ENCODE data around the gene GDPGP1.

DNA sequence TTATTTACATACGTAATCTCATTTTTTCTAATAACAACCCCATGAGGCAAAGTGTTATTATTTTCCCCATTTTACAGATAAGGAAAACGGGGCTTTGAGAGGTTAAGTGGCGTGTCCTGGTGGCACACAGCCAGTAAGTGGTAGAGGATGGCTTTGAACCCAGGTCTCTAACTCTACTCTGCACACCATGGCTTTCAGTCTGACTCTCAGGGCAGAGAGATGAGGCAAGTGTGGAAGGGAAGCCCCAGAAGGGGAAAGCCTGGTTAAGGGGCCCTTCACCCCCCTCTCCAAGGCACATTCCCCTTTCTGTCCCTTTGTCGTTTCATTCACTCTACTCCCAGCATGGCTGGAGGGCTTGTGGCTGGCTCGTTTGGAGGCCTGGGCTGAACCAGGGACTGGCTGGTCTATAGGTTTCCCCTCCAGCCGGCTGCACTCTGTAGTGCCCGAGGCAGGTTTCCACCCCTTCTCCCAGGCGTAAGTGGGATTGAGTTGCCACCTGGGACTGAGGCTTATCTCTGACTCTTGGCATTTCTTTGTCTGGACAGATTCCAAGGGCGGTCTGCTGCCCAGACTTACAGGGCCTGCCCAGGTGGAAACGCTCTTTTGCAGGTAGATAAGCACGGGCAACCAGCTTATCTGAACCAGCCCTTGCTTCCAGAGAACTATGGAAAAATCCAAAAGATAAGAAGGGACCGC, 20.7 kb upstream of the GDPGP1 start:
- TF ChIP-seq, protein P1, sequence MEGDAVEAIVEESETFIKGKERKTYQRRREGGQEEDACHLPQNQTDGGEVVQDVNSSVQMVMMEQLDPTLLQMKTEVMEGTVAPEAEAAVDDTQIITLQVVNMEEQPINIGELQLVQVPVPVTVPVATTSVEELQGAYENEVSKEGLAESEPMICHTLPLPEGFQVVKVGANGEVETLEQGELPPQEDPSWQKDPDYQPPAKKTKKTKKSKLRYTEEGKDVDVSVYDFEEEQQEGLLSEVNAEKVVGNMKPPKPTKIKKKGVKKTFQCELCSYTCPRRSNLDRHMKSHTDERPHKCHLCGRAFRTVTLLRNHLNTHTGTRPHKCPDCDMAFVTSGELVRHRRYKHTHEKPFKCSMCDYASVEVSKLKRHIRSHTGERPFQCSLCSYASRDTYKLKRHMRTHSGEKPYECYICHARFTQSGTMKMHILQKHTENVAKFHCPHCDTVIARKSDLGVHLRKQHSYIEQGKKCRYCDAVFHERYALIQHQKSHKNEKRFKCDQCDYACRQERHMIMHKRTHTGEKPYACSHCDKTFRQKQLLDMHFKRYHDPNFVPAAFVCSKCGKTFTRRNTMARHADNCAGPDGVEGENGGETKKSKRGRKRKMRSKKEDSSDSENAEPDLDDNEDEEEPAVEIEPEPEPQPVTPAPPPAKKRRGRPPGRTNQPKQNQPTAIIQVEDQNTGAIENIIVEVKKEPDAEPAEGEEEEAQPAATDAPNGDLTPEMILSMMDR (IDR thresholded peaks at IDR 0.05): no peak
- TF ChIP-seq POLR2A (IDR thresholded peaks at IDR 0.05): no peak

Measured in breast epithelium (tissue), 3 donors.